Epithelial cell of prostate (primary cell): ENCODE measurements around the gene OBP2B.
"Not testable (repeated sequence)": the region's sequence is repeated elsewhere in the genome, so short reads cannot be mapped to it uniquely, and the experiment has no call there.

Experiments
- DNase-seq: peaks from one replicate; pipeline ENCODE4 v3.0.0-alpha.2; 2011; ENCODE audit warnings: low read depth, low spot score
- H3K27ac ChIP-seq: fragments of 450-650 bp; 2 replicates; pipeline ENCODE4 v1.5.1; 2017; ENCODE audit warnings: mild to moderate bottlenecking

Gene OBP2B

GRCh38 chr9:133238851-133239532, 29.9 kb upstream of the OBP2B start:
- no peak for DNase-seq
- H3K27ac ChIP-seq, result no peak overlapping the region

GRCh38 chr9:133238272-133238850, 29.3 kb upstream of the OBP2B start:
- no peak for DNase-seq
- H3K27ac ChIP-seq, result no peak overlapping the region

GRCh38 chr9:133237035-133237731, 28.1 kb upstream of the OBP2B start:
- no peak for DNase-seq
- no peak overlapping the region for H3K27ac ChIP-seq

- H3K27ac ChIP-seq, DNase-seq: not testable (repeated sequence)
Measured at GRCh38 chr9:133236291-133237034, 27.4 kb upstream of the OBP2B start.

- DNase-seq, result no peak
- H3K27ac ChIP-seq, result no peak overlapping the region
Measured at GRCh38 chr9:133235549-133236222, 26.6 kb upstream of the OBP2B start.

GRCh38 chr9:133234577-133235322, 25.7 kb upstream of the OBP2B start:
- H3K27ac ChIP-seq, result no peak overlapping the region

GRCh38 chr9:133233681-133234432, 24.8 kb upstream of the OBP2B start:
- DNase-seq, result no peak
- no peak overlapping the region for H3K27ac ChIP-seq

More at GRCh38 chr9:133234577-133235322, 25.7 kb upstream of the OBP2B start:
- no peak for DNase-seq

- DNase-seq, H3K27ac ChIP-seq: not testable (repeated sequence)
Measured at GRCh38 chr9:133231934-133232568, 23.0 kb upstream of the OBP2B start.

- DNase-seq, H3K27ac ChIP-seq: not testable (repeated sequence)
Measured at GRCh38 chr9:133230514-133230913, 21.5 kb upstream of the OBP2B start.

- H3K27ac ChIP-seq, result no peak overlapping the region
- no peak for DNase-seq
Measured at GRCh38 chr9:133230093-133230492, 21.0 kb upstream of the OBP2B start.

- not testable (repeated sequence) for H3K27ac ChIP-seq, DNase-seq
Measured at GRCh38 chr9:133228474-133229193, 19.6 kb upstream of the OBP2B start.

- not testable (repeated sequence) for H3K27ac ChIP-seq, DNase-seq
Measured at GRCh38 chr9:133227996-133228395, 18.9 kb upstream of the OBP2B start.

- H3K27ac ChIP-seq, result no peak overlapping the region
- no peak for DNase-seq
Measured at GRCh38 chr9:133227242-133227860, 18.3 kb upstream of the OBP2B start.

GRCh38 chr9:133226219-133227171, 17.4 kb upstream of the OBP2B start:
- DNase-seq, result no peak
- H3K27ac ChIP-seq, result no peak overlapping the region

GRCh38 chr9:133225171-133226011, 16.3 kb upstream of the OBP2B start:
- H3K27ac ChIP-seq, result no peak overlapping the region
- no peak for DNase-seq
